Esophagus muscularis mucosa (tissue), 4 donors: ENCODE measurements around the gene TUBB8B.
"Not testable (repeated sequence)": the region's sequence is repeated elsewhere in the genome, so short reads cannot be mapped to it uniquely, and the experiment has no call there.

Source experiments
- EP300 ChIP-seq: sonication (generic); formaldehyde crosslinking; IDR thresholded peaks from one replicate; pipeline ENCODE4 v1.6.1; 2017; ENCODE audit warnings: antibody characterized with exemption
- POLR2A ChIP-seq: fragments of 450-650 bp; IDR thresholded peaks from one replicate; pipeline ENCODE4 v1.6.1; 2017; ENCODE audit warnings: antibody characterized with exemption, moderate library complexity, mild to moderate bottlenecking, low read depth
- POLR2AphosphoS5 ChIP-seq, 2 donors: sonication (generic); formaldehyde crosslinking; IDR thresholded peaks; one replicate each; pipeline ENCODE4 v1.6.1; 2017; ENCODE audit warnings: antibody characterized with exemption in 2 of 2
- TF ChIP-seq, protein P1 (sequence below), 3 experiments: fragments of 200-600 bp in 2 of 3; fragments of 450-650 bp in 1 of 3; sonication (generic) in 2 of 3; IDR thresholded peaks; one replicate each; pipeline ENCODE4 v1.5.1; 2017 to 2019; ENCODE audit warnings: antibody characterized with exemption in 3 of 3, mild to moderate bottlenecking in 2 of 3, moderate library complexity in 1 of 3

DNA sequence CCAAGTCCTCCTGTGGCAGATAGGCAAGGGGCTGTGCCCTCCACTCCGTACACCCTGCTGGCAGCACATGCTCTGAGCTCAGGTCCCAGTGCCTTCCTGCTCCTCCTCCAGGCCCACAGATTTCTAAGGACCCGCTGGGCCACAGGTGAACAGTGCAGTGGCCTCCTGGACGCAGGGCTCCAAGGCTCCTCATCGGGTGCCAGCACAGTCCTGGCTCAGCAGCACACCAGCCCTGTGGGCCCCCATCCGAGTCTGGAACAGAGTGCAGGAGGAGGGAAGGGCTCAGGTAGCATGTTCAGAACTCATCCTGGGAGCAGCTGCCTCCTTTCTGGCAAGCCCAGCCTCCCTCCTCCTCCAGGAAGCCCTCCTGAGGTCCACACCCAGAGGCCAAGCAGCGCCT is 30.8 kb upstream of the TUBB8B start:
- TF ChIP-seq POLR2A; POLR2AphosphoS5 (IDR thresholded peaks at IDR 0.05); EP300: not testable (repeated sequence)
- TF ChIP-seq, protein P1, sequence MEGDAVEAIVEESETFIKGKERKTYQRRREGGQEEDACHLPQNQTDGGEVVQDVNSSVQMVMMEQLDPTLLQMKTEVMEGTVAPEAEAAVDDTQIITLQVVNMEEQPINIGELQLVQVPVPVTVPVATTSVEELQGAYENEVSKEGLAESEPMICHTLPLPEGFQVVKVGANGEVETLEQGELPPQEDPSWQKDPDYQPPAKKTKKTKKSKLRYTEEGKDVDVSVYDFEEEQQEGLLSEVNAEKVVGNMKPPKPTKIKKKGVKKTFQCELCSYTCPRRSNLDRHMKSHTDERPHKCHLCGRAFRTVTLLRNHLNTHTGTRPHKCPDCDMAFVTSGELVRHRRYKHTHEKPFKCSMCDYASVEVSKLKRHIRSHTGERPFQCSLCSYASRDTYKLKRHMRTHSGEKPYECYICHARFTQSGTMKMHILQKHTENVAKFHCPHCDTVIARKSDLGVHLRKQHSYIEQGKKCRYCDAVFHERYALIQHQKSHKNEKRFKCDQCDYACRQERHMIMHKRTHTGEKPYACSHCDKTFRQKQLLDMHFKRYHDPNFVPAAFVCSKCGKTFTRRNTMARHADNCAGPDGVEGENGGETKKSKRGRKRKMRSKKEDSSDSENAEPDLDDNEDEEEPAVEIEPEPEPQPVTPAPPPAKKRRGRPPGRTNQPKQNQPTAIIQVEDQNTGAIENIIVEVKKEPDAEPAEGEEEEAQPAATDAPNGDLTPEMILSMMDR (IDR thresholded peaks at IDR 0.05), result not testable (repeated sequence)
